T-helper 1 cell treated with Interleukin-12 subunit alpha and Interleukin-12 subunit beta and Interleukin-4 antibody, amounts not matched to agents 30 ng/mL and 1 ng/mL, for 36 hours (primary cell): ENCODE measurements around the gene REPS1. TPM values are rescaled to one million over a fixed set of nuclear protein-coding genes. Genes with fewer than 3 reads are reported as not detected.

Experiments
- intact Hi-C: fragments of 100-400 bp; cut with micrococcal nuclease; formaldehyde crosslinking; loops from one replicate; pipeline ENCODE4 v1.15.1; 2024
- total RNA-seq: library from RNA; stranded (reverse); gene quantifications from 2 replicates; pipeline ENCODE4 v1.2.3, GENCODE V29; 2022

The REPS1 gene
- total RNA-seq, 1 donor from 2014 or later = 51.2 TPM

- intact Hi-C loops = no loop called here
Observed at GRCh38 chr6:138973466-138974153, 14.4 kb downstream of the REPS1 start.

- intact Hi-C loops = no loop called here
Observed at GRCh38 chr6:138972226-138972665, 15.8 kb downstream of the REPS1 start.

- intact Hi-C loops = no loop called here
Observed at GRCh38 chr6:138971601-138972000, 16.5 kb downstream of the REPS1 start.

GRCh38 chr6:138970856-138971425 is 17.1 kb downstream of the REPS1 start:
- intact Hi-C loops = no loop called here

- intact Hi-C loops = no loop called here
Observed at GRCh38 chr6:138970159-138970558, 17.9 kb downstream of the REPS1 start.

- intact Hi-C loops = no loop called here
Observed at GRCh38 chr6:138966870-138967269, 21.2 kb downstream of the REPS1 start.

GRCh38 chr6:138965971-138966370 is 22.1 kb downstream of the REPS1 start:
- intact Hi-C loops = no loop called here

- intact Hi-C loops = no loop called here
Observed at GRCh38 chr6:138965291-138965874, 22.7 kb downstream of the REPS1 start.

GRCh38 chr6:138964012-138964411 is 24.0 kb downstream of the REPS1 start:
- intact Hi-C loops = no loop called here

- intact Hi-C loops = no loop called here
Observed at GRCh38 chr6:138963531-138963930, 24.5 kb downstream of the REPS1 start.

- intact Hi-C loops = no loop called here
Observed at GRCh38 chr6:138963119-138963518, 24.9 kb downstream of the REPS1 start.

- intact Hi-C loops = no loop called here
Observed at GRCh38 chr6:138959521-138959920, 28.5 kb downstream of the REPS1 start.

- intact Hi-C loops = no loop called here
Observed at GRCh38 chr6:138958595-138958994, 29.5 kb downstream of the REPS1 start.

- intact Hi-C loops = loop anchor here (1.0 kb wide), 1 partner anchor 11 kb away; no protein-coding TSS in a partner anchor
Observed at GRCh38 chr6:138957903-138958302, 30.1 kb downstream of the REPS1 start.

GRCh38 chr6:138957484-138957883 is 30.6 kb downstream of the REPS1 start:
- intact Hi-C loops = loop anchor here (1.0 kb wide), 1 partner anchor 10 kb away; no protein-coding TSS in a partner anchor

GRCh38 chr6:138956244-138956924 is 31.7 kb downstream of the REPS1 start:
- intact Hi-C loops = no loop called here

GRCh38 chr6:138955262-138955661 is 32.8 kb downstream of the REPS1 start:
- intact Hi-C loops = no loop called here

GRCh38 chr6:138953451-138953850 is 34.6 kb downstream of the REPS1 start:
- intact Hi-C loops = no loop called here

GRCh38 chr6:138948546-138949179 is 39.4 kb downstream of the REPS1 start:
- intact Hi-C loops = loop anchor here (5.0 to 10.0 kb wide), 2 partner anchors 424 to 1856 kb away; partner anchors contain the start of gene CITED2

GRCh38 chr6:138948004-138948403 is 40.0 kb downstream of the REPS1 start:
- intact Hi-C loops = loop anchor here (5.0 to 10.0 kb wide), 2 partner anchors 424 to 1857 kb away; partner anchors contain the start of gene CITED2

GRCh38 chr6:138945354-138945753 is 42.7 kb downstream of the REPS1 start:
- intact Hi-C loops = loop anchor here (5.0 to 10.0 kb wide), 2 partner anchors 427 to 1859 kb away; partner anchors contain the start of gene CITED2
